NT2/D1 (cell line): ENCODE data around the gene TXLNA.

Source experiments
- DNase-seq: peaks from one replicate; pipeline ENCODE4 v3.0.0-alpha.2; 2011; ENCODE audit warnings: low read depth, low spot score
- H3K27me3 ChIP-seq: 2 replicates; pipeline ENCODE4 v1.6.0; 2011; ENCODE audit warnings: mild to moderate bottlenecking; ENCODE audit not compliant: insufficient read length, insufficient read depth
- H3K36me3 ChIP-seq: 2 replicates; pipeline ENCODE4 v1.6.1; 2011; ENCODE audit warnings: mild to moderate bottlenecking, low read length, mixed read lengths; ENCODE audit not compliant: insufficient read depth, insufficient read length
- H3K4me1 ChIP-seq: 2 replicates; pipeline ENCODE4 v1.5.1; 2011; ENCODE audit not compliant: insufficient read depth, insufficient read length
- H3K4me3 ChIP-seq: 2 replicates; pipeline ENCODE4 v1.5.1; 2011; ENCODE audit warnings: low read depth; ENCODE audit not compliant: insufficient read length
- H3K9ac ChIP-seq: 2 replicates; pipeline ENCODE4 v1.6.0; 2011; ENCODE audit warnings: low read depth; ENCODE audit not compliant: insufficient read length
- H3K9me3 ChIP-seq: 2 replicates; pipeline ENCODE4 v1.5.1; 2011; ENCODE audit warnings: mild to moderate bottlenecking, low read length; ENCODE audit not compliant: insufficient read depth
- SUZ12 ChIP-seq: IDR thresholded peaks from 2 replicates; pipeline ENCODE4 v1.6.1; 2011; ENCODE audit not compliant: insufficient read length, insufficient read depth; ENCODE audit errors: extremely low read depth
- YY1 ChIP-seq: IDR thresholded peaks from 2 replicates; pipeline ENCODE4 v1.6.1; 2011; ENCODE audit not compliant: insufficient read length, insufficient read depth
- ZNF274 ChIP-seq: IDR thresholded peaks from 2 replicates; pipeline ENCODE4 v1.6.1; 2011; ENCODE audit warnings: mild to moderate bottlenecking, low read depth, low read length

The TXLNA gene

DNA sequence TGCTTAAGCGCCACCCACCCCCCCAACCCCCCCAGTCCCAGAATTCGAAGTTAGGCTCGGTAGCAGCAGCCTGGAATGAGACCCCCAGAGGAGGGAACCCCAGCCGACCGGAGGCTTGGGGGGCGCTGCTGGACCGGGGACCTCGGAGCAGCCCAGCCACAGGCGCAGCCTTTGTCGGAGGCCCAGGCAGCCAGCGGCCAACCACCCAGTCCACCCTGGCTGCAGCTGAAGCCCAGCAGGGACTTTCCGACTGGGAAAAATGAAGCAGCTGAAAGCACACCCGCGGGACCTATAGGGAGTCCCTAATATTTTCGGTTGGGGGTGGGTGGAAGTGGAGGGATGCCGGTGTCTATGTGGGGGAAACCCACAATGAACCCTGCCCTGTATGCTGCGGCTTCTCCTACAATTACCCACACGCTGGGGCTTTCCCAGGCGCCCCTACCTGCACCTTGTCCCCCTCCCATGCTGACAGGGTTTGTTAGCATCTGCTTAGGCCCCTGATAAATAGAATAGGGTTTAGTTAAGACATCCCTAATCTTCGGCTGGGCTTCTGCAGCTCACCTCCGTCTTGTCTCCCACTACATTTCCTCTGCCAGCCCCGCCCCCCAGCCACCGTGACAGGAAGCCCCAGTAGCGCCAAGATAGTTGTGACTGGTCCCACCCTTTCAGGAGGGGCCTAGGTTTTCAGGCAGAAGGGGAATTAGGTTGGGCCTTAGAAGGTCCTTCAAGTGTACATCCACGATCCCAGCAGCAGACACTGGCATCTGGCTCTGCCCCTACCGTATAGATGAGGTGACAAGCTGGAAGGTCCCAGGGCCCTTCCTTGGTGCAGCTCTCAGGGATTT is 21.8 kb downstream of the TXLNA start:
- peaks cover 42% of the 10 kb centered on the region for H3K36me3 ChIP-seq
- DNase-seq, result no peak
- H3K4me3 ChIP-seq, result peak overlapping the region; percentile 64
- H3K4me1 ChIP-seq, result peaks cover 47% of the 10 kb centered on the region
- H3K9me3 ChIP-seq, result no peaks in the 10 kb centered on the region
- peaks cover 4% of the 10 kb centered on the region for H3K27me3 ChIP-seq
- H3K9ac ChIP-seq, result peak overlapping the region; percentile 82
- TF ChIP-seq YY1 (no peak), ZNF274 (no peak), SUZ12 (no peak)

- peak overlapping the region; percentile 98 for H3K9ac ChIP-seq
- no peak for DNase-seq
- peaks cover 22% of the 10 kb centered on the region for H3K4me1 ChIP-seq
- TF ChIP-seq YY1 (no peak), SUZ12 (no peak), ZNF274 (no peak)
- H3K27me3 ChIP-seq, result peaks cover 4% of the 10 kb centered on the region
- peak overlapping the region; percentile 95 for H3K4me3 ChIP-seq
- peaks cover 37% of the 10 kb centered on the region for H3K36me3 ChIP-seq
- H3K9me3 ChIP-seq, result no peaks in the 10 kb centered on the region
Measured at GRCh38 chr1:32204943-32205361, 25.5 kb downstream of the TXLNA start.

DNA sequence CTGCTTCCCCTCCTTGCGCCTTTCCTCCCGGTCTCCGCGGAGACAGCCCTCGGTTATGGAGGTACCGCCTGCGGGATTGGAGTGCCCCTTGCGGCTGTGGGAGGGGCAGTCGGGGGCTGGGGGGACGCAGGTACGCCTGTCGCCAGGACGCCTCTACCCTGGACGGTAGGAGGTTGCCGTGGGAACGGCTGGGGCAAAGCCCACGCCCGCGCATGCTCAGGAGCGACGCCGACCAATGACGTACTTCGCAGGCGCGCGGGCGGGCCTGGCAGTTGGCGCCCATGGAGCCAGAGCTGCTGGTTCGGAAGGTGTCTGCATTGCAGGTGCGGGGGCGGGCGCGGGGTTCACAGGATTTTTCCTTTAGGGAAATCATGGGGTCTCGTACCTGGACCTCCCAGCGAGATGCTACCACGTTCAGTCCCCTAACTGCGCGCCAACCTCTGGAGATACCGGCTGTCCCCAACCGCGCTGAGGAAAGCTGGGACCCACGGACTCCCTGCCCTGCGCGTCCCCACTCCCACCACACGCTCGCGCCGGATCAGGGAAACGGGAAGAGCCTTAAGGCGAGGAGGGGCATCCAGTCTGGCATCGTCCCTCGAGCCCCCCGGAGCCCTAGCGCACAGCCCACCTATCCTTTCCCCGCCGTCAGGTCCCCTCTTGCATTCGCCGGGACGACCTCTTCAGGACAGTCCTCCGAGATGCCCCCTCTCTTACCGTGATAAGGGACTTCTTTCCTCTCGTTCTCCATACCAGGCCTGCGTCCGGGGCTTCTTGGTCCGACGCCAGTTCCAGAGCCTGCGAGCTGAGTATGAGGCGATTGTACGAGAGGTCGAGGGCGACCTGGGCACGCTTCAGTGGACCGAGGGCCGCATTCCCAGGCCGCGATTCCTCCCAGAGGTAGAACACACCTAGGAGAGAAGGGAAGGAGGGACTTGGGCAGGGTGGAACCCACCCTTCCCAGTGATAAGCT is 26.2 kb downstream of the TXLNA start, which contains the start of gene IQCC:
Gene IQCC, plus strand, starts transcription at position 271 of the 970 bp plus-strand sequence. Its CDS starts 11 bp downstream, at position 282.
- H3K9ac ChIP-seq, result peak within 1 kb of the TSS; percentile 98
- DNase-seq, result peak; percentile 95
- peak; percentile 28 for TF ChIP-seq YY1
- no peak for TF ChIP-seq ZNF274
- no peak for TF ChIP-seq SUZ12
- H3K9me3 ChIP-seq, result no peaks in the 10 kb centered on the region
- H3K36me3 ChIP-seq, result peaks cover 37% of the 10 kb centered on the region
- H3K4me3 ChIP-seq, result peak within 1 kb of the TSS; percentile 95
- peaks cover 4% of the 10 kb centered on the region for H3K27me3 ChIP-seq
- H3K4me1 ChIP-seq, result peaks cover 21% of the 10 kb centered on the region

DNA sequence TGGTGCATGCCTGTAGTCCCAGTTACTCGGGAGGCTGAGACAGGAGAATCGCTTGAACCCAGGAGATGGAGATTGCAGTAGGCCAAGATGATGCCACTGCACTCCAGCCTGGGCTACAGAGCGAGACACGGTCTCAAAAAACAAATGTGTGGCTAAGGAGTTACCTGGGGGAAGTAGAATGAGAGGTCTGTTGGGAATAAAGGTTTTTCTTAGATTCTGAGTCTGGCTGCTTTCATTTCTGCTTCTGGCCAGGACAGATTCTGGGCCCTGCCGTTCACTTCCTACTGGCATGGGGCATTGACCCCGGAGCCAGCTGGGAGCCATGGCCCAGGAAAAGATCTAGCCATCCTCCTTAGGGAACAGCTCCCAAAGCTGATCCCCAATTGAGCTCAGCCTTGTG is 29.0 kb downstream of the TXLNA start:
- H3K9me3 ChIP-seq, result no peaks in the 10 kb centered on the region
- no peak overlapping the region for H3K9ac ChIP-seq
- peaks cover 8% of the 10 kb centered on the region for H3K4me1 ChIP-seq
- H3K4me3 ChIP-seq, result no peak overlapping the region
- no peak for DNase-seq
- TF ChIP-seq SUZ12 (no peak), YY1 (no peak), ZNF274 (no peak)
- H3K36me3 ChIP-seq, result peaks cover 52% of the 10 kb centered on the region
- H3K27me3 ChIP-seq, result peaks cover 4% of the 10 kb centered on the region

DNA sequence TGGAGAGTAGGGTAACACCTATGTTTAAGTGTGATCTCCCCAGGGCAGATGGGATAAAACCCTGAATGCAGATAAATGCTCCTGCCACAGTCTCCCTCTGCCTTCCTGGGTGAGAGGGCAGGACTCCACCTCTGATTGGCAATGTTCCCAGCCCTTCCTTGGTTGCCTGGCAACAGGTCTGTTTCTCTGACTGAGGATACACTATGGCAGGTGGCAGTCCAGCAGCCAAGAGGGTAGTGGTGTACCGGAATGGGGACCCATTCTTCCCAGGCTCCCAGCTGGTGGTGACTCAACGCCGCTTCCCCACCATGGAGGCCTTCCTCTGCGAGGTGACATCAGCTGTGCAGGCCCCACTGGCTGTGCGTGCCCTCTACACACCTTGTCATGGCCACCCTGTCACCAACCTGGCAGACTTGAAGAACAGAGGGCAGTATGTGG is 29.4 kb downstream of the TXLNA start, which contains the start of gene DCDC2B:
Gene DCDC2B, plus strand, starts transcription at position 199 of the 438 bp plus-strand sequence. Its CDS starts 5 bp downstream, at position 204.
- H3K36me3 ChIP-seq, result peaks cover 51% of the 10 kb centered on the region
- H3K27me3 ChIP-seq, result peaks cover 4% of the 10 kb centered on the region
- H3K9ac ChIP-seq, result no peak within 1 kb of the TSS
- TF ChIP-seq YY1 (no peak), SUZ12 (no peak), ZNF274 (no peak)
- H3K4me3 ChIP-seq, result no peak within 1 kb of the TSS
- H3K4me1 ChIP-seq, result peaks cover 8% of the 10 kb centered on the region
- DNase-seq, result no peak
- no peaks in the 10 kb centered on the region for H3K9me3 ChIP-seq

GRCh38 chr1:32215629-32216480 is 36.4 kb downstream of the TXLNA start:
- H3K4me3 ChIP-seq, result no peak overlapping the region
- no peaks in the 10 kb centered on the region for H3K27me3 ChIP-seq
- H3K9me3 ChIP-seq, result no peaks in the 10 kb centered on the region
- peaks cover 9% of the 10 kb centered on the region for H3K4me1 ChIP-seq
- no peak for TF ChIP-seq SUZ12
- TF ChIP-seq YY1, result no peak
- TF ChIP-seq ZNF274, result no peak
- no peak overlapping the region for H3K9ac ChIP-seq
- DNase-seq, result peak; percentile 66
- peaks cover 75% of the 10 kb centered on the region for H3K36me3 ChIP-seq
